Measurements from ENCODE around the gene TNFRSF1A. TPM values are rescaled to one million over a fixed set of nuclear protein-coding genes. Genes with fewer than 3 reads are reported as not detected.
A peak's percentile ranks its signal among the peaks of the same experiment; 100 is the strongest.

TNFRSF1A gene
- total RNA-seq, 1 experiment from 2014 or later: 103 TPM

DNA sequence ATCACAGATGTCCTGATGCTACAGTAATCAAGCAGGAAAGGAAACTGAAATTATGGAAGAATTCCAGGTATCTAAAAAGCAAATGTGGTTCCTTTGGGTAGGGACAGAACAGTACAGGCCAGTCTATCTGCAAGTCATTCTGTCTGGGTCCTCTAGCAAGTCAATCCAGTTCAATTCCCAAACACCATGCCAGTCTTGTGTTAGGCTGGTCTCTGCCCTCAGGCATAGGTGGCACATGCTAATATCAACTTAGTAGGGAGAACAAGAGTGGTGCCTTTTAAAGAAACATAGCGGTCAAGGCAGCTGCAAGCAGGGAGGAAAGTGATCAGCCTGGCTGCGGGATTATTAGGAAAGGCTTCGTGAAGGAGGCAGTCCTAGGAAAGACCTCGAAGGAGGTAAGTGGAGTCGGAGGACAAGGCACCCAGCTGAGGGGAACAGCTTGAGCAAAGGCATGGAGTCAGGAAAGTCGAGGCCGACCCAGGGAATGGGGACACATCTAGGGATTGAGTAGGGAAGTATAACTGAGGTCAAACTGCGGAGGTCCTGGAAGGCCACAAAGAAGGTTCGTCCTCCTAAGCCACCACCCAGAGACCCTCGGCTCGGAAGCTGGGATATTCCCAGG, 35.2 kb downstream of the TNFRSF1A start:
- Mint-ChIP-seq H3K9me3 (ENCODE audit: unreplicated experiment) (no peaks in the 10 kb centered on the region), H3K4me3 (ENCODE audit: unreplicated experiment) (no peak overlapping the region), H3K4me1 (ENCODE audit: insufficient read depth, unreplicated experiment) (peaks cover 10% of the 10 kb centered on the region), H3K27ac (ENCODE audit: low read depth, unreplicated experiment) (no peak overlapping the region), H3K27me3 (ENCODE audit: insufficient read depth, unreplicated experiment) (peaks cover 15% of the 10 kb centered on the region), H3K36me3 (ENCODE audit: insufficient read depth, unreplicated experiment) (no peaks in the 10 kb centered on the region)
- ChIA-PET POLR2A (interaction anchor here (0.7 kb wide), 2 partner anchors 20 to 67 kb away, joined by 3 to 4 read pairs; no protein-coding TSS in a partner anchor), CTCF (interaction anchor here (0.9 to 2.4 kb wide), 3 partner anchors 20 to 318 kb away, joined by 3 to 9 read pairs (median 8); no protein-coding TSS in a partner anchor)
- intact Hi-C loops (cut with micrococcal nuclease): no loop called here
- no TSS peak for BruUV-seq (replicated peaks)
- no peak for TF ChIP-seq CTCF (IDR thresholded peaks at IDR 0.05; ENCODE audit: unreplicated experiment)
- no peak for DNase-seq (ENCODE audit: unreplicated experiment)

DNA sequence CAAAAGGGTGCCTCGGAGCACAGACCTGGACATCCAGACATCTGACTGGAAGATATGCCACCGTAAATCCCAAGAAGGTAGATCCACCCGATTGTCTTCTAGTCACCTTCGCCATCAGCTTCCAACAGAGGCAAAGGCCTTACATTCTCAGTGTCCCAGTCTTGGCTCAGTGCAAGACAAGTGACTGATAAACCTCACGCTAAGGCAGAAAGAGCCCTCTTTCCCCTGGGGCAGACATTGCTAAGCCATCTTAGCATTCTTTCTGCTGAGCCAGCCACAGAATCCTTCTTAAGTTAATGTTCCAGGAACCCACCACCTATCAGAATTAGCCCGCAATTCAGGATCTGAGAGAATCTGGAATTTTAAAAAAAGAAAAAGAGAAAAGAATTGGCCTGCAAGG, 35.7 kb downstream of the TNFRSF1A start:
- CTCF ChIA-PET: interaction anchor here (0.6 to 0.7 kb wide), 3 partner anchors 34 to 266 kb away, joined by 4 to 6 read pairs (median 5); no protein-coding TSS in a partner anchor
- no TSS peak for BruUV-seq (replicated peaks)
- H3K4me1 Mint-ChIP-seq (ENCODE audit: insufficient read depth, unreplicated experiment): peaks cover 10% of the 10 kb centered on the region
- H3K27me3 Mint-ChIP-seq (ENCODE audit: insufficient read depth, unreplicated experiment): peaks cover 15% of the 10 kb centered on the region
- intact Hi-C loops (cut with micrococcal nuclease): no loop called here
- POLR2A ChIA-PET: no interaction called here
- no peak overlapping the region for H3K4me3 Mint-ChIP-seq (ENCODE audit: unreplicated experiment)
- no peak for TF ChIP-seq CTCF (IDR thresholded peaks at IDR 0.05; ENCODE audit: unreplicated experiment)
- no peaks in the 10 kb centered on the region for H3K9me3 Mint-ChIP-seq (ENCODE audit: unreplicated experiment)
- H3K36me3 Mint-ChIP-seq (ENCODE audit: insufficient read depth, unreplicated experiment): no peaks in the 10 kb centered on the region
- no peak overlapping the region for H3K27ac Mint-ChIP-seq (ENCODE audit: low read depth, unreplicated experiment)
- no peak for DNase-seq (ENCODE audit: unreplicated experiment)

DNA sequence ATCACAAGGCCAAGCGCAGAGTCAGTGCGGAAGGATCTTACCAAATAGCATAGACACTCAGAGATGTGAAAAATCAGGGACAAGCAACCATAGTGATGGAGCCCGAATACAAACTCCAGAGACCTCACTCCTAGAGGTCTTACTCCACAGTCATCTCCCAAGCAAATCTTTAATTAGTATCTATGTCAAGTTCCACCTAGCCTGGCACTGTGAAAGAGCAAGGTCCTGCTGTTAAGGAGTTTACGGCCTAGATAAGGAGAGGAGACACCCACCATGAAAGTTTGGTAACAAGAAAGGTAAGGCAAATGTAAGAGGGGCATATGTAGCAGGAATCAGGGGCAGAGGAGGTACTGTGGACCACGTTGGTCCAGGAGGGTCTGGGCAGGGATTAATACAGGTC, 38.8 kb downstream of the TNFRSF1A start:
- H3K4me1 Mint-ChIP-seq (ENCODE audit: insufficient read depth, unreplicated experiment): peaks cover 6% of the 10 kb centered on the region
- ChIA-PET POLR2A (interaction anchor here (1.0 kb wide), 1 partner anchor 9 kb away, joined by 3 read pairs; no protein-coding TSS in a partner anchor), CTCF (interaction anchor here (1.0 kb wide), 1 partner anchor 314 kb away, joined by 3 read pairs; no protein-coding TSS in a partner anchor)
- TF ChIP-seq CTCF (IDR thresholded peaks at IDR 0.05; ENCODE audit: unreplicated experiment): no peak
- intact Hi-C loops (cut with micrococcal nuclease): no loop called here
- peaks cover 15% of the 10 kb centered on the region for H3K27me3 Mint-ChIP-seq (ENCODE audit: insufficient read depth, unreplicated experiment)
- H3K36me3 Mint-ChIP-seq (ENCODE audit: insufficient read depth, unreplicated experiment): no peaks in the 10 kb centered on the region
- H3K27ac Mint-ChIP-seq (ENCODE audit: low read depth, unreplicated experiment): peak overlapping the region; percentile 17
- H3K9me3 Mint-ChIP-seq (ENCODE audit: unreplicated experiment): no peaks in the 10 kb centered on the region
- BruUV-seq (replicated peaks): no TSS peak
- no peak for DNase-seq (ENCODE audit: unreplicated experiment)
- no peak overlapping the region for H3K4me3 Mint-ChIP-seq (ENCODE audit: unreplicated experiment)

GRCh38 chr12:6302621-6303020, 39.3 kb downstream of the TNFRSF1A start:
- Mint-ChIP-seq H3K9me3 (ENCODE audit: unreplicated experiment) (no peaks in the 10 kb centered on the region), H3K4me3 (ENCODE audit: unreplicated experiment) (no peak overlapping the region), H3K27me3 (ENCODE audit: insufficient read depth, unreplicated experiment) (peaks cover 15% of the 10 kb centered on the region), H3K27ac (ENCODE audit: low read depth, unreplicated experiment) (peak overlapping the region; percentile 17), H3K4me1 (ENCODE audit: insufficient read depth, unreplicated experiment) (peaks cover 6% of the 10 kb centered on the region), H3K36me3 (ENCODE audit: insufficient read depth, unreplicated experiment) (no peaks in the 10 kb centered on the region)
- CTCF ChIA-PET: interaction anchor here (1.0 to 1.2 kb wide), 2 partner anchors 163 to 313 kb away, joined by 3 to 4 read pairs; no protein-coding TSS in a partner anchor
- intact Hi-C loops (cut with micrococcal nuclease): no loop called here
- POLR2A ChIA-PET: interaction anchor here (1.0 kb wide), 1 partner anchor 8 kb away, joined by 3 read pairs; no protein-coding TSS in a partner anchor
- DNase-seq (ENCODE audit: unreplicated experiment): no peak
- no peak for TF ChIP-seq CTCF (IDR thresholded peaks at IDR 0.05; ENCODE audit: unreplicated experiment)
- no TSS peak for BruUV-seq (replicated peaks)
